ENCODE results near the gene LRRC74B. TPM values are rescaled to one million over a fixed set of nuclear protein-coding genes. Genes with fewer than 3 reads are reported as not detected.
"Not testable (repeated sequence)": the region's sequence is repeated elsewhere in the genome, so short reads cannot be mapped to it uniquely, and the experiment has no call there.

Gene LRRC74B
- total and polyA plus RNA-seq, 2 experiments from 2014 or later, result not detected

GRCh38 chr22:21055564-21055834 is 9.8 kb downstream of the LRRC74B start:
- peak overlapping the region; percentile 94 for H2AFZ ChIP-seq
- H3K4me1 ChIP-seq (ENCODE audit: insufficient read depth), result peaks cover 19% of the 10 kb centered on the region
- H3K4me2 ChIP-seq, result no peak overlapping the region
- H3K9me2 ChIP-seq (ENCODE audit: insufficient read depth), result no peaks in the 10 kb centered on the region
- no peaks in the 10 kb centered on the region for H3K79me2 ChIP-seq (replicated peaks; ENCODE audit: insufficient read depth)
- TF ChIP-seq CTCF (conservative IDR thresholded peaks at IDR 0.05; ENCODE audit: low read depth in 2 of 2), result no peak
- TF ChIP-seq CREB1 (CRISPR knock-in tag; IDR thresholded peaks at IDR 0.05; ENCODE audit: low read depth), result no peak
- ATAC-seq (no peak; the same call in 2 of the 3 replicates), DNase-seq (ENCODE audit: low spot score) (no peak)
- H3K36me3 Mint-ChIP-seq (ENCODE audit: low read depth), result no peaks in the 10 kb centered on the region; the same call in 2 of the 3 replicates
- H3K4me3 ChIP-seq, result no peak overlapping the region
- H3K27me3 Mint-ChIP-seq (ENCODE audit: insufficient read depth, low read depth, poor library complexity), result peaks cover 20% of the 10 kb centered on the region
- H3K36me3 ChIP-seq (ENCODE audit: insufficient read depth), result no peaks in the 10 kb centered on the region
- no peaks in the 10 kb centered on the region for H3F3A ChIP-seq (replicated peaks; ENCODE audit: low read depth)
- no peak overlapping the region for H3K4me3 Mint-ChIP-seq
- H3K27ac Mint-ChIP-seq, result no peak overlapping the region
- H3K27me3 ChIP-seq (ENCODE audit: insufficient read depth), result no peaks in the 10 kb centered on the region
- no peaks in the 10 kb centered on the region for H4K20me1 ChIP-seq (replicated peaks; ENCODE audit: insufficient read depth)
- H3K9me3 Mint-ChIP-seq, result no peaks in the 10 kb centered on the region
- H3K4me1 Mint-ChIP-seq, result peaks cover 32% of the 10 kb centered on the region
- no peak overlapping the region for H3K27ac ChIP-seq (ENCODE audit: low read depth)

GRCh38 chr22:21055880-21056319 is 10.2 kb downstream of the LRRC74B start:
- H3K9me2 ChIP-seq (ENCODE audit: insufficient read depth), result no peaks in the 10 kb centered on the region
- no peak overlapping the region for H3K27ac Mint-ChIP-seq
- H4K20me1 ChIP-seq (replicated peaks; ENCODE audit: insufficient read depth), result no peaks in the 10 kb centered on the region
- peaks cover 32% of the 10 kb centered on the region for H3K4me1 Mint-ChIP-seq
- peak overlapping the region; percentile 19; the same call in 1 of the 3 replicates for H3K4me3 Mint-ChIP-seq
- DNase-seq (ENCODE audit: low spot score) (peak; percentile 49), ATAC-seq (peak; percentile 57)
- H3K4me1 ChIP-seq (ENCODE audit: insufficient read depth), result peaks cover 19% of the 10 kb centered on the region
- peaks cover 17% of the 10 kb centered on the region for H3K27me3 Mint-ChIP-seq (ENCODE audit: insufficient read depth, low read depth, poor library complexity)
- H3K9me3 Mint-ChIP-seq, result no peaks in the 10 kb centered on the region
- peak overlapping the region; percentile 94 for H2AFZ ChIP-seq
- no peaks in the 10 kb centered on the region for H3F3A ChIP-seq (replicated peaks; ENCODE audit: low read depth)
- H3K36me3 ChIP-seq (ENCODE audit: insufficient read depth), result no peaks in the 10 kb centered on the region
- H3K4me3 ChIP-seq, result no peak overlapping the region
- H3K4me2 ChIP-seq, result peak overlapping the region; percentile 60; the same call in 1 of the 2 replicates
- TF ChIP-seq REST (IDR thresholded peaks at IDR 0.05; ENCODE audit: unreplicated experiment), result no peak
- no peak for TF ChIP-seq ZNF114 (CRISPR knock-in tag; IDR thresholded peaks at IDR 0.05)
- no peaks in the 10 kb centered on the region for H3K27me3 ChIP-seq (ENCODE audit: insufficient read depth)
- no peaks in the 10 kb centered on the region for H3K79me2 ChIP-seq (replicated peaks; ENCODE audit: insufficient read depth)
- H3K27ac ChIP-seq (ENCODE audit: low read depth), result no peak overlapping the region
- no peaks in the 10 kb centered on the region; the same call in 2 of the 3 replicates for H3K36me3 Mint-ChIP-seq (ENCODE audit: low read depth)

- not testable (repeated sequence) for H3K36me3 ChIP-seq (ENCODE audit: insufficient read depth); H3K27ac ChIP-seq (ENCODE audit: low read depth); H3F3A ChIP-seq (replicated peaks; ENCODE audit: low read depth); H3K27ac Mint-ChIP-seq; H3K79me2 ChIP-seq (replicated peaks; ENCODE audit: insufficient read depth); H3K4me3 ChIP-seq; H3K4me1 ChIP-seq (ENCODE audit: insufficient read depth); H3K4me3 Mint-ChIP-seq; DNase-seq (ENCODE audit: low spot score); H3K27me3 ChIP-seq (ENCODE audit: insufficient read depth); ATAC-seq; H2AFZ ChIP-seq; H3K4me2 ChIP-seq; H3K9me3 Mint-ChIP-seq; H3K36me3 Mint-ChIP-seq (ENCODE audit: low read depth); H3K9me2 ChIP-seq (ENCODE audit: insufficient read depth); H4K20me1 ChIP-seq (replicated peaks; ENCODE audit: insufficient read depth)
- Mint-ChIP-seq H3K4me1 (peaks cover 12% of the 10 kb centered on the region), H3K27me3 (ENCODE audit: insufficient read depth, low read depth, poor library complexity) (peaks cover 14% of the 10 kb centered on the region)
These were observed 14.6 kb downstream of the LRRC74B start for GRCh38 chr22:21060363-21060762.

- not testable (repeated sequence) for H3K9me2 ChIP-seq (ENCODE audit: insufficient read depth); H3K27me3 Mint-ChIP-seq (ENCODE audit: insufficient read depth, low read depth, poor library complexity); H3K4me3 Mint-ChIP-seq; ATAC-seq; H3K4me2 ChIP-seq; H4K20me1 ChIP-seq (replicated peaks; ENCODE audit: insufficient read depth); H3K4me1 ChIP-seq (ENCODE audit: insufficient read depth); H3K36me3 Mint-ChIP-seq (ENCODE audit: low read depth); H3K4me1 Mint-ChIP-seq; H3K27ac Mint-ChIP-seq; H3K27ac ChIP-seq (ENCODE audit: low read depth); H3K9me3 Mint-ChIP-seq; H3K36me3 ChIP-seq (ENCODE audit: insufficient read depth); H3F3A ChIP-seq (replicated peaks; ENCODE audit: low read depth); H3K27me3 ChIP-seq (ENCODE audit: insufficient read depth); H3K79me2 ChIP-seq (replicated peaks; ENCODE audit: insufficient read depth); H3K4me3 ChIP-seq; DNase-seq (ENCODE audit: low spot score); H2AFZ ChIP-seq
These were observed 16.0 kb downstream of the LRRC74B start for GRCh38 chr22:21061660-21062321.

GRCh38 chr22:21064425-21064824 is 18.7 kb downstream of the LRRC74B start:
- H3K36me3 Mint-ChIP-seq (ENCODE audit: low read depth); H3K4me2 ChIP-seq; H3K27ac Mint-ChIP-seq; H3K27me3 ChIP-seq (ENCODE audit: insufficient read depth); H4K20me1 ChIP-seq (replicated peaks; ENCODE audit: insufficient read depth); H3K79me2 ChIP-seq (replicated peaks; ENCODE audit: insufficient read depth); H3K27me3 Mint-ChIP-seq (ENCODE audit: insufficient read depth, low read depth, poor library complexity); H2AFZ ChIP-seq; H3K9me2 ChIP-seq (ENCODE audit: insufficient read depth); H3K4me1 ChIP-seq (ENCODE audit: insufficient read depth); H3K4me3 ChIP-seq; DNase-seq (ENCODE audit: low spot score); H3K4me1 Mint-ChIP-seq; H3K27ac ChIP-seq (ENCODE audit: low read depth); ATAC-seq; H3K9me3 Mint-ChIP-seq; H3F3A ChIP-seq (replicated peaks; ENCODE audit: low read depth); H3K36me3 ChIP-seq (ENCODE audit: insufficient read depth); H3K4me3 Mint-ChIP-seq: not testable (repeated sequence)
